SK-N-SH (cell line): ENCODE measurements around the gene CTSL.

Experiments used
- CTCF ChIP-seq: fragments of 200-600 bp; sonication (generic); IDR thresholded peaks from 2 replicates; pipeline ENCODE4 v1.6.1; 2017; ENCODE audit warnings: antibody characterized with exemption, mild to moderate bottlenecking, moderate library complexity
- USF2 ChIP-seq: fragments of 150-350 bp; IDR thresholded peaks from 2 replicates; pipeline ENCODE4 v1.6.1; 2017; ENCODE audit warnings: antibody characterized with exemption, low read length, low read depth, borderline replicate concordance
- TF ChIP-seq, protein P1 (sequence below): IDR thresholded peaks from 2 replicates; pipeline ENCODE4 v1.4.0; 2012; ENCODE audit warnings: low read depth, borderline replicate concordance

DNA sequence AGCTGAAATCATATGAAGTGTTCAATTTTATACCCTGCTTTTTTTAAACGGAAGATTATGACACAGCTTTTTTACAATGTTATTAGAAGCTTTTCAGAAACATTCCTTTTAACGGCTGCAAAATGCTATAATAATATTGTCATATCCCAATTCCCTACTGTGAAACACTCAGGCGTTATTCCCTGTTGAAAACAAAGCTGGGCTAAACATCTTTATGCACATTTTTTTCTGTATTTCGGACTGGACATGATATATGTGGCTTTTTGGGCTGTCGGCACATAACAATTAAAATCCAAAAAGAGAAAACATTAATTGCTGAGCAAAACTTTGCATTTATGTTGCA, 12.0 kb upstream of the CTSL start:
- TF ChIP-seq, protein P1, sequence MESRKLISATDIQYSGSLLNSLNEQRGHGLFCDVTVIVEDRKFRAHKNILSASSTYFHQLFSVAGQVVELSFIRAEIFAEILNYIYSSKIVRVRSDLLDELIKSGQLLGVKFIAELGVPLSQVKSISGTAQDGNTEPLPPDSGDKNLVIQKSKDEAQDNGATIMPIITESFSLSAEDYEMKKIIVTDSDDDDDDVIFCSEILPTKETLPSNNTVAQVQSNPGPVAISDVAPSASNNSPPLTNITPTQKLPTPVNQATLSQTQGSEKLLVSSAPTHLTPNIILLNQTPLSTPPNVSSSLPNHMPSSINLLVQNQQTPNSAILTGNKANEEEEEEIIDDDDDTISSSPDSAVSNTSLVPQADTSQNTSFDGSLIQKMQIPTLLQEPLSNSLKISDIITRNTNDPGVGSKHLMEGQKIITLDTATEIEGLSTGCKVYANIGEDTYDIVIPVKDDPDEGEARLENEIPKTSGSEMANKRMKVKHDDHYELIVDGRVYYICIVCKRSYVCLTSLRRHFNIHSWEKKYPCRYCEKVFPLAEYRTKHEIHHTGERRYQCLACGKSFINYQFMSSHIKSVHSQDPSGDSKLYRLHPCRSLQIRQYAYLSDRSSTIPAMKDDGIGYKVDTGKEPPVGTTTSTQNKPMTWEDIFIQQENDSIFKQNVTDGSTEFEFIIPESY = no peak
- no peak for TF ChIP-seq CTCF
- no peak for TF ChIP-seq USF2
